Kidney capillary endothelial cell (primary cell): ENCODE measurements around the gene SLC16A5.
A peak's percentile ranks its signal among the peaks of the same experiment; 100 is the strongest.
"Not testable (repeated sequence)": the region's sequence is repeated elsewhere in the genome, so short reads cannot be mapped to it uniquely, and the experiment has no call there.

ENCODE experiments used
- DNase-seq: peaks from one replicate; pipeline ENCODE4 v3.0.0-alpha.2; 2018; ENCODE audit warnings: low spot score

The SLC16A5 gene, protein sequence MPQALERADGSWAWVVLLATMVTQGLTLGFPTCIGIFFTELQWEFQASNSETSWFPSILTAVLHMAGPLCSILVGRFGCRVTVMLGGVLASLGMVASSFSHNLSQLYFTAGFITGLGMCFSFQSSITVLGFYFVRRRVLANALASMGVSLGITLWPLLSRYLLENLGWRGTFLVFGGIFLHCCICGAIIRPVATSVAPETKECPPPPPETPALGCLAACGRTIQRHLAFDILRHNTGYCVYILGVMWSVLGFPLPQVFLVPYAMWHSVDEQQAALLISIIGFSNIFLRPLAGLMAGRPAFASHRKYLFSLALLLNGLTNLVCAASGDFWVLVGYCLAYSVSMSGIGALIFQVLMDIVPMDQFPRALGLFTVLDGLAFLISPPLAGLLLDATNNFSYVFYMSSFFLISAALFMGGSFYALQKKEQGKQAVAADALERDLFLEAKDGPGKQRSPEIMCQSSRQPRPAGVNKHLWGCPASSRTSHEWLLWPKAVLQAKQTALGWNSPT

GRCh38 chr17:75087558-75088453 lies at the start of gene SLC16A5:
TSS of gene SLC16A5 (plus strand) at chr17:75087954. CDS start at chr17:75093637, 5,683 bp downstream.
- peak; percentile 87 for DNase-seq

DNA sequence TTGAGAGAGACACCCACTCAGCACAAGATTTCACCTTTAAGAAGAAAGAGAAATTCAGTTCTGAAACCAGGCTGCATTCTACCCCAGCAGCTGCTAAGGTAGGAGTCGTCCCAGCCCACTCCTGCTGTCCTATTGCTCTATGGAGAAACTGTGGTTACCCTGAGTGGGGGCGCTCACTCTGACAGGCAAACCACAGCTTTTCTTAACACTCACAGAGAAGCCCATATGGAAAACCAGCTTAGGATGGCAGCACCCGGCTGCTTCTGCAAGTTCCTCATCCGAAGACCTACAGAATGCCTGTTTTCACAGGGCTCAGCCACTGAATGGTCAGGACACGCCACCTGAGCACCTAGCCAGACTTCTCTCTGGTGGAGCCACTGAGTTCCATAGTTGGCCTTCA lies 48.5 kb upstream of the SLC16A5 start:
- no peak for DNase-seq

- DNase-seq = no peak
Measured at GRCh38 chr17:75041656-75042280, 46.0 kb upstream of the SLC16A5 start.

GRCh38 chr17:75043789-75044188 lies 44.0 kb upstream of the SLC16A5 start:
- not testable (repeated sequence) for DNase-seq

GRCh38 chr17:75044716-75045115 lies 43.0 kb upstream of the SLC16A5 start:
- no peak for DNase-seq

DNA sequence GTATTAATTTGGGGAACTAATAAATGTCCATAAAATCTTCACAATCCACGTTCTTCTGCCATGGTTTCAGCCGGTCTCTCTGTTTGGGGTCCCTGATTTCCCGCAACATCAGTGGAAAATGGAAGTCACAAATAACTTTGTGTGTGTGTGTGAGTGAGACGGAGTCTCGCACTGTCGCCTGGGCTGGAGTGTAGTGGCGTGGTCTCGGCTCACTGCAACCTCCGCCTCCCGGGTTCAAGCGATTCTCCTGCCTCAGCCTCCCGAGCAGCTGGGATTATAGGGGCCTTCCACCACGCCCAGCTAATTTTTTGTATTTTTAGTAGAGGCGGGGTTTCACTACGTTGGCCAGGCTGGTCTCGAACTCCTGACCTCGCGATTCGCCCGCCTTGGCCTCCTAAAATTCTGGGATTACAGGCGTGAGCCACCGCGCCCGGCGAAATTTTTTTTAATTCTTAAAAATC lies 41.8 kb upstream of the SLC16A5 start:
- DNase-seq = not testable (repeated sequence)

DNA sequence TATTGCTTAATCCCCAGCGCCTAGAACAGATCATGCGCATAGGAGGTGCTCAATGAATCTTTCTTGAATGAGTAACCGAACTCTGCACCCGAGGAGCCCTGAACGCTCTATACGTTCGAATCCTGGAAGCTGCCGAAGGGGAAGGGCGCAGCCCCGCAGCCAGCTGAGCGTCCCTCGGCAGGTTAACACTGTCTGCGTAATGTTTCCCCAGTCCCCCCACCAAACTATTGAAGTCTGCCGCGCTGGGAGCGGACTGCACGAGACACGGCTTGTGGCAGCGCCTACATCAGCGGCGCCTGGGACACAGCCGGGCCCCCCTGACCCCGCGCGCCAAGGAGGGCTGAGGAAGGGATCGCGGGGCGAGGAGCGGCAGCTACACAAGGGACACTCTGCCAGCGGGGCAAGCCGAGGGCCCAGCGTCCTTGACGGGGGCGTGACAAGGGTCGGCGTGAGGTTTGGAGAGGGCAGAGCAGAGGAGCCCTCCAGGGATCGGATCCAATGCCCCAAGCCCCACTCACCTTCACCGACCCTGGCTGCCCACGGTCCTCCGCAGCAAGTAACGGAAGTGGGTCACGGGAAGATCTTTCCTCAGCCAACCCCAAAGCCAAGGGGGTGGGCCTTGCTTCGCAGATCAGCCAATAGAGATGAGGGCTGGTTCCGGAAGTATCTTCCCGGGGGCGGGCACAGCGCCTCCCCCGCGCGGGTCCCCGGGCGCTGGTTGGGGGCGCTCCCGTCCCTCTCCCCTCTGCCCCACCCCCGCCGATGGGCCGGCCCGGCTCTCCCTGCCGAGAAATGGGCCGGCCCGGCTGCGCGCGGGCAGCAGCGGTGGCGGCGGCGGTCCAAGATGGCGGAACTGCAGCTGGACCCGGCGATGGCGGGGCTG lies 41.1 kb upstream of the SLC16A5 start, which contains the start of the genes ATP5PD and KCTD2:
Gene ATP5PD (minus strand): TSS at position 563 of the 883 bp plus-strand sequence. CDS start 4,319 bp downstream, outside the sequence.
Gene KCTD2 (plus strand): TSS at position 819 of the 883 bp plus-strand sequence. CDS start 26 bp downstream, at position 845.
- peak; percentile 94 for DNase-seq

DNA sequence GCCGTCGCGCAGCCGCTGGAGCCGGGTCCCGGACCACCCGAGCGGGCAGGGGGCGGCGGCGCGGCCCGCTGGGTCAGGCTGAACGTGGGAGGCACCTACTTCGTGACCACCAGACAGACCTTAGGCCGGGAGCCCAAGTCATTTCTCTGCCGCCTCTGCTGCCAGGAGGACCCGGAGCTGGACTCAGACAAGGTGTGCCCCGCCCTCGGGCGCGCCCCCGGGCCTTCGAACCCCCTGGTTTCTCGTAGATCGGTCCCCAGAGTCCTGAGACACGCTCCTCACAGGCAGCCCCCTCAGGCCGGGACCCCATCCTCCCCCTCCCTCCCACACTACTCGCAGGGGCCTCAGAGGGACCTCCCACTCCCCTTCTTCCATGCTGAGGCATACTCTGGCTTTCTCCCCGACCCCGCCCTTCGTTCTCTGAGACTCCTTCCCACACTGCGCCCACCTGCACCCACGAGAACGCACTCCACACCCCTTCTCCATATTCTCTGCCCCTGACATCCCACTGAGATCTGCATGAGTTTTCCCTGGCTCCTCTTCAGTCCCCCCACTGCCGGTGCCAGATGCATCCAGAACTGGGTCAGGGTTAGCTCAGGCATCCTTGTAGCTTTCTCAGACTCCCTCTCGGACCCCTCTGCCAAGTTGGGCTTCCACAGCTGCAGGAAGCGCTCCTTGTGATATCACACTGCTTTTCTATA lies 40.2 kb upstream of the SLC16A5 start:
- DNase-seq = no peak

- DNase-seq = no peak
Measured at GRCh38 chr17:75048249-75048878, 39.4 kb upstream of the SLC16A5 start.

DNA sequence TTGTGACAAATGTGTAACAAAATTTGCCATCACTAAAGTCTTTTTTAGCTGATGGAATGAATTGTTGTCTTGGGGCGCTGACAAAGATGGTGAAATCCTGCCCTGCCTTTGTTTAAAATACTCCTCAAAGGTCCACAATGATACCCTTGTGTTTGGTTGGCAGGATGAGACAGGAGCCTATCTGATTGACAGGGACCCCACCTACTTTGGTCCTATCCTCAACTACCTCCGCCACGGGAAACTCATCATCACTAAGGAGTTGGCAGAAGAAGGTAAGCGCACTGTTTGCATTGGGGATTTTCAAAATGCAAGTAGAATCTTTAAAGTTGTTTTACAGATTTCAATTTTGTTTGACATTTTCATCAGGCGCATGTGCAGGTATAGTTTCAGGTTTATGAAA lies 38.7 kb upstream of the SLC16A5 start:
- no peak for DNase-seq

GRCh38 chr17:75049706-75050105 lies 38.0 kb upstream of the SLC16A5 start:
- no peak for DNase-seq

- no peak for DNase-seq
Measured at GRCh38 chr17:75051941-75052340, 35.8 kb upstream of the SLC16A5 start.

GRCh38 chr17:75059369-75060345 lies 28.1 kb upstream of the SLC16A5 start:
- DNase-seq = no peak

DNA sequence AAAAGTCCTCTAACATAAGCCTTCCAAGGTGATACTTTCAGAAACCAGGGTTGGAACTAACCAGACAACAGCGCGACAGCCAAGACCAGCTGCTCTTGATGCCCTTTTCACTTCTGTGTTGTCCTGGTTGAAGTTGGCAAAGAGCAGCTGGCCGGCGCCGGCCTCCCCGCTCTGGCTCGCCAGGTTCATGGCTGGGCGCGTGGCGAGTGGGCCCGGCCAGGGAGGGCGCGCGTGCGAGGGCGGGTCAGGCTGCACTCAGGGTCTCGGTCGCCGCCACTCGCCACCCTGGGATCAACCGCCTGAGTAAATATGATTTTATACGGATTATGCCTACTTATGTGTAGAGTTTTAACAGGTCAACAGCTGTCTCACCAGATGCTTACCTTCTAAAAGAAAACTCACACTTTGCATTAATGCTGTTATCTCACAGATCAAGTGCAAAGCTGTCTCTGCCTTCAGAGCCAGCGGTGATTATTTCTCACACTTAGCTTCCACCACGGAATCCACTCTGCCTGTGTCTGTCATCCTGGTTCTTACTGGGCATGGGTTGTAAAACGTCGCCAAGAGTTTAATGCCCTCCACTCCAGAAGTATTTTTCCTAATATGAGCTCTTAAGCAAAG lies 27.2 kb upstream of the SLC16A5 start:
- no peak for DNase-seq

GRCh38 chr17:75061055-75061438 lies 26.7 kb upstream of the SLC16A5 start:
- DNase-seq = no peak

- DNase-seq = no peak
Measured at GRCh38 chr17:75061618-75062017, 26.1 kb upstream of the SLC16A5 start.

DNA sequence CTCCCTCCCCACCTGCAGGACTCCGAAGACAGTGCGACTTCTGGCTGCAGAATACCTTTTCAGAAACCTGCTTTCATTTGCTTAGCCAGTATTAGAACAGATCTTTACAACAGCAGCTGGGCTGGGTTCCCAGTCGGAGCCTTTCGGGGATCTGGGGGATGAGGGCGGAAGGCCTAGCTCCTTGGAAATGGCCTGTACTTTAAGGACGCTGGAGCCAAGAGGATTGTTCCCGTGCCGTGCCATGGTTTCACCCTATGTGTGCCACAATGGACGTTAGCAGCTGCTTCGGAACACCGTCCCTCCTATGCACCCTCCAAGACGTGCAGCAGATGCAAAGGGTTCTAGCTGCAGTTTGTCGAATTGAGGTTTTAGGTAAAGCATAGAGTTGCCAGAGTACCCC lies 24.6 kb upstream of the SLC16A5 start:
- DNase-seq = no peak

DNA sequence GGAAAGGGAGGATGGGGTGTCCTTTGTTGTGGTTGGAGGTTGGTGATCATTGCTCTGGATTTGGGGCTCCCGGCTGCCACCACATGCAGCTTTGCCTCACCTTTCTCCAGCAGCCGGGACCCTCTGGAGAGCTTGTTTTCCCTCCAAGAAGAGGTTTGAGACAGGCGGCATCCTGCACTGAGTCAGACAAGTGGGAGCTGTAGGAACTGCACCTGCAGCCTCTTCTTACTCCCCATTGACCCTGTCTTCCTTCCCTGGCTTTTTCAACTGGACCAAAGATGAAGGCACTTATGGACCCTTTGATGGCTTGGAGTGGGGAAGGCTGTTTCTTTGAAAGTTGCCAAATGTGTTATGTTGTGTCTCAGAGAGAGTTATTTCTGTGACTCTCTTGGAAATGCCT lies 24.1 kb upstream of the SLC16A5 start:
- no peak for DNase-seq
